CD4-positive, alpha-beta T cell treated with Interleukin-6 for 4 hours (primary cell): ENCODE data around the gene TRAK2.
"Not testable (repeated sequence)": the region's sequence is repeated elsewhere in the genome, so short reads cannot be mapped to it uniquely, and the experiment has no call there.

Source experiments
- DNase-seq: peaks from one replicate; pipeline ENCODE4 v3.0.0-alpha.2; 2020; ENCODE audit warnings: mixed read lengths

TRAK2 gene, protein sequence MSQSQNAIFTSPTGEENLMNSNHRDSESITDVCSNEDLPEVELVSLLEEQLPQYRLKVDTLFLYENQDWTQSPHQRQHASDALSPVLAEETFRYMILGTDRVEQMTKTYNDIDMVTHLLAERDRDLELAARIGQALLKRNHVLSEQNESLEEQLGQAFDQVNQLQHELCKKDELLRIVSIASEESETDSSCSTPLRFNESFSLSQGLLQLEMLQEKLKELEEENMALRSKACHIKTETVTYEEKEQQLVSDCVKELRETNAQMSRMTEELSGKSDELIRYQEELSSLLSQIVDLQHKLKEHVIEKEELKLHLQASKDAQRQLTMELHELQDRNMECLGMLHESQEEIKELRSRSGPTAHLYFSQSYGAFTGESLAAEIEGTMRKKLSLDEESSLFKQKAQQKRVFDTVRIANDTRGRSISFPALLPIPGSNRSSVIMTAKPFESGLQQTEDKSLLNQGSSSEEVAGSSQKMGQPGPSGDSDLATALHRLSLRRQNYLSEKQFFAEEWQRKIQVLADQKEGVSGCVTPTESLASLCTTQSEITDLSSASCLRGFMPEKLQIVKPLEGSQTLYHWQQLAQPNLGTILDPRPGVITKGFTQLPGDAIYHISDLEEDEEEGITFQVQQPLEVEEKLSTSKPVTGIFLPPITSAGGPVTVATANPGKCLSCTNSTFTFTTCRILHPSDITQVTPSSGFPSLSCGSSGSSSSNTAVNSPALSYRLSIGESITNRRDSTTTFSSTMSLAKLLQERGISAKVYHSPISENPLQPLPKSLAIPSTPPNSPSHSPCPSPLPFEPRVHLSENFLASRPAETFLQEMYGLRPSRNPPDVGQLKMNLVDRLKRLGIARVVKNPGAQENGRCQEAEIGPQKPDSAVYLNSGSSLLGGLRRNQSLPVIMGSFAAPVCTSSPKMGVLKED

DNA sequence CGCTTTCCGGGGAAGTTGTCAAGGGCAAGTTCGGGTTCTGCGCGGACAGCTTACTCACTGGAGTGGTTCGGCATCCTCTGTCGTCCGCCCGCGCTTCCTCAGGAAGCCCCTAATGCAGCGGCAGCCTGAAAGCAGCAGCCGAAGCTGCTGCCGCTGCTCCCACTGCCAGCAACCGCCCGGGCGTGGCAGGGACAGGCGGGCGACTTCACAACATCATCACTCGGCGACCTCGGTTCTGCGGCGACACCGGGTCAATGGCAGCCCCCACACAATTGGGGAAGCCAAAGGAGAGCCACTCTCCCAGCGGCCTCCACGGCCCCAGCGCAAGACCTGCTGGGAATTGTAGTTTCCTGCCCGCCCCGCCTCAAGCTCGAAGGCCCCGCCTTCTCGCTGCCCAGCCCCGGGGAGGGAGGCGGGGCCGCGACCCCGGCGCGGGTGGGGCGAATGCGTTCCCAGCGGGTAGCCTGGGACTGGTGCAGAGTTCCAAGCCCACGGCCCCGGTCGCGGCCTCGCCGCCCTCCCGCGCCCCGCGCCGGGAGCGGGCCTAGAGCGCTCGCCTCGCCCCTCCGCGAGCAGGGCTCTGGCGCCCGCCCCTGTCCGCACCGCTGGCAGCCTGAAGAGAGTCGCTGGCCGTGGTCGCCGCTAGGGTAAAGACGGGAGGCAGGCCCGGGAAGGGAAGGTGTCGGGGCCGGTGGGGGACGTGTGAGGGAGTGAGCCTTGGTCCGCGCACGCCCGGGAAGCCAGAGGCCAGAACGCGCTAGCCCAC is at the start of gene TRAK2, which contains the start of gene STRADB:
TRAK2 (minus strand) TSS at position 167 of the 766 bp plus-strand sequence. CDS start 30,951 bp downstream, outside the sequence.
STRADB (plus strand) TSS at position 449 of the 766 bp plus-strand sequence. CDS start 3,101 bp downstream, outside the sequence.
- peak; percentile 94 for DNase-seq

DNA sequence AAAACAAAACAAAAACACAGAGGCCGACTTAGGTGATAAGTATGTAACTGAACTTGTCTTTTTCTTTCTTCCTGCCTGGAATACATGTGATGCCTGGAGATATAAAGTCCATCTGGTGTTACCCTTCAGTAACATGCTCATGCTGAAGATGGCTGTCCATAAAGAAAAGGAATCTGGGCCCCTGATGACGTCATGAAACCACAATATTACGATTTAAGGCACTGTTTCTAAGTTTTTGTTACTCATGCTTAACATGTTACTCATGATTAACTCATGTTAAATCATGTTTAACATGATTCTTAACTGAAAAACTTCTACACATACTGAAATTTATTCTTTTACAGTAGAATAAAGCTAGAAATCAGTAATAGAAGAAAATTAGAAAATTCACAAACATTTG is 49.3 kb upstream of the TRAK2 start:
- no peak for DNase-seq

DNA sequence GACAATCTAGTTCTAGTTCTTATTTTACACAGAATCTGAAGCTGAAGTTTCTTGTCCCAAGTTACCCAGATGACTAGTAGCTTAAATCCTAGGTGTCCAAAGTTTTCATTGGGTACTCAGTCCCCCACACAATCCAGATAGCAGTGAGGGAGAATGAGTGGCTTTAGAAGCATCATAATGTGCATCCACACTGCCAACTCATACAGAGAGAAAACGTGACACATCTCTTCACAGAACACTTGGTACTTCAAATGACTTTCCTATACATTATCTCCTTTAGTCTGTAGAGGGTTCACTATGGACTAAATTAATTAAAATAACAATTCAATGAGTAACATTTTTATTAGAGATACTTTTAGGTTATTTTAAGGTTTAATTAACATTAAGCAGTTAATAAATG is 45.5 kb upstream of the TRAK2 start:
- DNase-seq: no peak

DNA sequence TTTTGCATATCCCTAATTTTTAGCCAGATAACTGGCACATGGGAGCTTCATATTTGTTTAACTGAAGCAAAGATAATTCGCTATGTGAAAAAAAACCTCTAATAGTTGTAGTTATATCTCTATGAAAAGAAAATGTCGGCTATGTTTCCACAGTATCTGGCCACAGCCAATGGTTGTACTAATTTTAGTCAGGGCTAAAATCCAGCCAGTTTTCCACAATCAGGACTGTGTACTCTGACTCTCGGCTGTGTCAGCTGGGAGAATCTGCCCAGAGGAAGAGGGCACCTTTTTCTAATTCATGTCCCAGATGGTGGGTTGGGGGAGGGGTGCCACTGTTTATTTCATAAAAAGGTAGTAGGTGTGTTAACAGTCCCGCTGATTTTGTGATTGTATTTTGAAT is 39.0 kb upstream of the TRAK2 start:
- DNase-seq: no peak

DNA sequence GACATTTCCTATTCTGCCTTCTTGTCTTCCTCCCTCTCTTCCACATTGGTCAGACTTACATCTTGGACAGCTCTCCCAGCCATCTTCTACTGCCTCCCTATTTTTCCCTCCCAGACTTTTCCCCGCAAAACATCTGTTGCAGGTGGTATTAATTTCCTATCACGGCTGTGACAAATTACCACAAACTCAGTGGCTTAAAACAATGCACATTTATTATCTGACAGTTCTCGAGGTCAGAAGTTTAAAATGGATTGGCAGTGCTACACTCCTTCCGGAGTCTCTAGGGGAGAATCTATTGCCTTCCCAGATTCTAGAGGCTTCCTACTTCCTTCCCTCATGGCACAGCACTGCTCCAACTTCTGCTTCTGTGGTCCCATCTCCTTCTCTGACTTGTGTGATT is 33.5 kb upstream of the TRAK2 start:
- DNase-seq: no peak

DNA sequence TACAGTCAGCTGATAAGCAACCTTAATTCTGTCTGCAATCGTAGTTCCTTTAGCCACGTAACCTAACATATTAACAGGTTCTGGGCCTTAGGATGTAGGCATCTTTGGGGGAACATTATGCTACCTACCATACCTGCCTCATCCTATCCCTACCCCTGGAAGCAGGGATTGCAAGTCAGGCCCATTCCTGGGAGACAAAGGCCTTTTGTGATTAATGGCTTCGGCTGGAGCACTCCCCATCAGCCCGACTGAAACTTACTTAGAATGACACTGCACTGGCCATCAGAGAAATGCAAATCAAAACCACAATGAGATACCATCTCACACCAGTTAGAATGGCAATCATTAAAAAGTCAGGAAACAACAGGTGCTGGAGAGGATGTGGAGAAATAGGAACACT is 32.5 kb upstream of the TRAK2 start:
- not testable (repeated sequence) for DNase-seq

DNA sequence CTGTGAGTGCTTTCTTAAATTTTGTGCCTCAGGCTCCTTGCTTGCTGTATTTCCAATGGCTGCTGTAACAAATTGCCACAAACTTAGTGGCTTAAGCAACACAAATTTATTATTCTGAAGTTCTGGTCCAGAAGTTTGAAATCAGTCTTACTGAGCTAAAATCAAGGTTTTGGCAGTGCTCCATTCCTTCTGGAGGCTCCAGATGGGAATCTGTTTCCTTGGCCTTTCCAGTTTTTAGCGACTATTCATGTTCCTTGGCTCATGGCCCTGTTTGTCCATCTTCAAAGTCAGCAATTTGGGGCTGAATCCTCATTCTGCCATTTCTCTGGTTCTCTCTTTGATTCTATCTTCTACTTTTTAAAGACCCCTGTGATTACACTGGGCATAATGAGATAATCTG is 32.1 kb upstream of the TRAK2 start:
- no peak for DNase-seq

DNA sequence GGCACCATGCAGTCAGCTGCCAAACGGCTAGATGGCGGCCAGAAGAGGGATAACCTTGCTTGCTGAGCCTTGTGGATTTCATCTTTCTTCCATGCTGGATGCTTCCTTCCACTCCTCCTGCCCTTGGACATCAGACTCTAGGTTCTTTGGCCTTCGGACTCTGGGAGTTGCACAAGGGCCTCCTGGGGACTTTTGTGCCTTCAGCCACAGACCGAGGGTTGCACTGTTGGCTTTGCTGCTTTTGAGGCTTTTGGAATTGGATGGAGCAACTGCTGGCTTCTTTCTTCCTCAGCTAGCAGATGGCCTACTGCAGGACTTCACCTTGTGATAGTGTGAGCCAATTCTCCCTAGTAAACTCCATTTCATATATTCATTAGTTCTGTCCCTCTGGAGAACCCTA is 31.3 kb upstream of the TRAK2 start:
- no peak for DNase-seq

DNA sequence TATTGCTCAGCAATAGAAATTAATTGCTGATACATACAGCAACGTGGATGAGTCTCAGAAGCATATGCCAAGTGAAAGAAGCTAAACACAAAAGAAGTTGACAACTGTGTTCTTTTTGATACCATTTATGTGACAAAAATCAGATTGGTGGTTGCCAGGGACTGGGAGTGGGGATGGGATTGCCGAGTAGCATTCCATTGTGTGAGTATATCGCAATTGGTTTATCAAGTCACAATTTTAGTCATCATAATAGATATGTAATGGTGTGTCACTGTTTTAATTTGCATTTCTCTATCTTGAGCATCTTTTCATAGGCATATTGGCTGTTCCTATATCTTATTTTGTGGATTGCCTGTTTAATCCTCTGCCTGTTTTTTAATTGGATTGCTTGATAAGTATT is 21.2 kb upstream of the TRAK2 start:
- no peak for DNase-seq

DNA sequence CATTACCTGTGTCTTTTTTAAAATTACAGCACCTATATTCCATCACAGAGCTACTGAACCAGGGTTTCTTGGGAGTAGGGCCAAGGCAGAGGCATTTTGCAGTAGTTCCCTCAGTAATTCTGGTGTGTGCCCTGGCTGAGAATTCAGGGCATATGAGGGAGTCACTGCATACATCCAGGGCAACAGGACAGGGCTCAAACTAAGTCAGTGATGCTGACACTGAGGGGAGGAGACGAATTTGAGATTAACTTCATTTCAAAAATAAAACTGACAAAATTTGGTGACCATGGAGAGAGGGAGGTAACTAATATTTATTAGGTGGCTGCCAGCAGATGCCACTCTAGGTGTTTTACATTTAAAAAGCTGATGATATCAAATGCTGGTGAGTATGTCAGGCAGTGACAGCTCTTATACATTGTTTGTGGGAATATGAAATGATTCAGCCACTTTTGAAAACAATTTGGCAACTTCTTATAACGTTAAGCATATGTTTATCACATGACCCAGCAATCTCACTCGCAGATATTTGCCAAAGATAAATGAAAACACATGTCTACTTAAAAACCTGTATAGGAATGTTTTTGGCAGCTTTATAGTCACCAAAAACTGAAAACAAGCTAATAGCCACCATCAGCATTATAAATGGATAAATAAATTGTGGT is 20.6 kb upstream of the TRAK2 start:
- DNase-seq: no peak

DNA sequence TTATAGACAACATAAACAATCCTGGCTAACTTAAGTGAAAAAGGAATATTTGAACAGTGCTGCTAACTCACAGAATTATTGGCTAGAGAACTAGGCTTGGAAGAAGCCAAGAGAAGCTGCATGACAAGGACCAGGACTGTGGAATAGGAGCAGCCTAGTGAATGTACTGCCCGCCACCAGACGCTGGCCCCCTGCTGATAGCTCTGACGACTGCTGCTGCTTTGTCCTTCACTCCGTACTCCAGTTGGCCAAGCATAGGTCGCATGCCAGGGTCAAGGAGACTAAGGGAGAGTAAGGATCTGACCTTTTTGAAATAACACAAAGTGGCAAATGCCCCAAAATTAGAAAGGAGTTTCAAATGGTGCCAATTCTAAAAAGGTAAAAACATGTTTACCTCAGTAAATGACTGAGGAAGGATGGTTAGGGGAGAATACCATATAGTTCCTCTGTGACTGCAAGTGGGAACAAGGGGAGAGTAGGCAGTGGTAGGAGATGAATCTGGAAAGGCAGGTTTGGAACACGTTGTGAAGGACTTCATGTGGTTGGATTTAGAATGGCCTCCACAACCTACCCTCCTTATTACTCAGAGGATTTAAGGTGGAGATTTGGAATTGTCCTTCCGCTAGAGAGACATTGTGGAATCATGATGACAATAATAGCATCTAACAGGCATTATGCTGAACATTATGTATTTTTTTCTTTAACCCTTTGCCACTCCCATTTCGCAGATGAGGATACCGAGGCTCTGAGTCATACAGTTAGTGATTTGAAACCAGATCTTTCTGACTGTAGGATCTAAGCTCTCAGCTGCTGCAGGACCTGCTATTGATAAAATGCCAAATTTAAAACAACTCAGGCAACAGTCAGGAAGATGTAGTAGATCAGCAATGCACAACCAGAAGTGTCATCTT is 19.8 kb upstream of the TRAK2 start:
- no peak for DNase-seq

DNA sequence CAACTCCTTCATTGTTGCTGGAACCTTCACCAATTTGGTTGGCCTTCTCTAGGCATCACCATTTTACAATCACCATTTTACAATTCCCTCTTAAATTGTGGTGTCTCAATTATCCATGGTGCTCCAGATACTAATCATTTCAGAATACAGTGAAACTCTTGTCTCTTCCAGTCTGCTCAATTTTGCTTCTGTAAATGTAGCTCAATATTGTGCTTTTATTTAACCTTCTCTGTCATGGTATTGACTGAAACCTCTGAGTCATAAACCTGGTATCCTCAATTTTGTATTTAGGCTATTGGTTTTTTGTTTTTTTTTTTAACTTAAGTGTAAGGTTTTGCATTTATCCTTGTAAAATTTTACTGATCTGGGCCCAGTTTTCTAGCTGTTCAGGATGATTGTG is 16.4 kb upstream of the TRAK2 start:
- DNase-seq: no peak

DNA sequence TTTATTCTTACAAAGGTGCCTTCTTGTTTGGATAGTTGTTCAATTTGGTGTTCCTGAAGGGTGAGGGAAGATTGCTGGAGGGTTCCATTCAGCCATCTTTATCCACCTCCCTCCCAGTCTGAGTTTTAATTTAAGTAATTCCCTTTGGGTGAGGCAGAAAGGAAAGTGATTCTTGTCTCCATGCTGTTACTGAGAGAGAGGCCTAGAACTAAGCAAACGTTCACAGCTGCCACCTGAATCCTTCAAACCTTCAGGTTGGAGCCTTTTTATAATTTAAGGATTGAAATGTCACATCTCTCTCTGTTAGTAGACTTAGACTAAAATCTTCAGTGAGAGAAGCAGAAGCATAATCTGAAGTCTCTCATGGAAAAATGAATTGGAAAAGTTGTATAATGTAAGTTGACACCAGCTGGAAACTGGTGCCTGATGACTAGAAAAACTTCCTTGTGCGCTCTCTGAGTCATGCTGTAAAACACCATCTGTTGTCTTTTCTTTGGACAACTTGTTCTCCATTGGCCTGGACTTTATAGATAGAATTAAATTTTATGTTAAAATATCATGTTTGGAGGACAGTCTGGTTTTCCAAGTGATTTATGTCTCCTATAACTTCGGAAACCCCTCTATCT is 14.9 kb upstream of the TRAK2 start:
- DNase-seq: no peak

DNA sequence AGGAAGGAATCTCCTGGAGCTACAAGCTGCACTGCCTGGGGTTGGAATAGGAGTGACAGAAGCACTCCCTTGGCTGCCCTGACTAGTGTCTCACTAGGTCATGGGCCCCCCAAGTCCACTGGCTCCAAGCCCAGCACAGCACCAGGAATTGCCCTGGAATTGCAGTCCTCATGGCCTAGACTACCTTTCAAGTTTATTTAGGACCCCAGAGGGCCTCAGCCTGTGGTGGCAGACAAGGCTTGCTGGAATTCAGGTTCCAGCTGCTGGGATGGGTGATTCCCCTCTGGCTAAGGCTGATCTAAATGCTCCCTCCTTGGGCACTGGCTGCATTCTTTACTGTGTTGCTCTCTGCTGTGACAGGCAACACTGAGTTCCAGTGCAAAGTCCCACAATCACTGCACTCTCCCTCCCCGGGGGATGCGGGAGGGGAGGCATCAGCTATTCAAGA is 14.3 kb upstream of the TRAK2 start:
- DNase-seq: no peak

DNA sequence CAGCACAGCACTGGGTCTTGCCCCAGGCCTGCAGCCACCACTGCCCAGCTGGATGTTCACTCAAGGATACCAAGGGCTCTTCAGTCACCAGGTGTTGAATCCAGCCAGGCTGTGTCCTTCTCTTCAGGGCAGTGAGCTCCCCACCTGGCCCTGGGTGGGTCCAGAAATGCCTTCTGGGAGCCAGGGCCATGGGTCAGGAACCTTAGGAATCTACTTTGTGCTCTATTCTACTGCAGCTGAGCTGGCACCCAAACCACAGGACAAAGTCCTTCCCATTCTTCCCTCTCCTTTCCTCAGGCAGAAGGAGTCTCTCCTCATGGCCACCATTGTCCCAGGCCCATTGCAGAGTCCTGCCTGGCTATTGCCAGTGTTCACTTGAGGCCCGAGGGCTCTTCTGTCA is 13.3 kb upstream of the TRAK2 start:
- DNase-seq: no peak

DNA sequence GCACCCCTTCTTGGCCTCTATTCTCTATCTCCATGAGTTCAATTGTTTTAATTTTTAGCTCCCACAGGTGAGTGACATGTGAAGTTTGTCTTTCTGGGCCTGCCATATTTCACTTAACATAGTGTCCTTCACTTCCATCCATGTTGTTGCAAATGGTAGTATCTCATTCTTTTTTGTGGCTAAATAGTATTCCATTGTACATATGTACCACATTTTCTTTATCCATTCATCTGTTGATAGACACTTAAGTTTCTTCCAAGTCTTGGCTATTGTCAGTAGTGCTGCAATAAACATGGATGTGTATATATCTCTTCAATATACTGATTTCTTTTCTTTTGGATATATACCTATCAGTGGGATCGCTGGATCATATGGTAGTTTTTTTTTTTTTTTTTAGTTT is 9.3 kb upstream of the TRAK2 start:
- no peak for DNase-seq

DNA sequence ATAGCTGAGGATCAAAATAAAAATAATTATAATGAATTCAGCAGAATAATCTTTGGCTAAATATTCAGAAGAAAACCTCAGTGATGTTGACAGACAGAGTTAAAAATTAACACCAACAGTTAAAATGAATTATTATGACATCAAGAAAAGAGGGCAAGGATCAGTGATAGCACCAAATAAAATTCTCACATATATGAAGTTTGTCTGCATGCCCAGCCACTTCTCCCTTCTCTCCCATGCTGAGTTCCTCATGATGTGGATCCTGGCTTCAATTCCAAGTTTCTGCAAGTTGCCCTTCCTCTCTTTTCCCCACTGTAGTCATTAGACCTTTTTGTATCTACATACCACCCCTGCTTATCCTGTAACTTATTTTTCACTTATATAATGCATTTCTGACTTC is 7.1 kb upstream of the TRAK2 start:
- no peak for DNase-seq

DNA sequence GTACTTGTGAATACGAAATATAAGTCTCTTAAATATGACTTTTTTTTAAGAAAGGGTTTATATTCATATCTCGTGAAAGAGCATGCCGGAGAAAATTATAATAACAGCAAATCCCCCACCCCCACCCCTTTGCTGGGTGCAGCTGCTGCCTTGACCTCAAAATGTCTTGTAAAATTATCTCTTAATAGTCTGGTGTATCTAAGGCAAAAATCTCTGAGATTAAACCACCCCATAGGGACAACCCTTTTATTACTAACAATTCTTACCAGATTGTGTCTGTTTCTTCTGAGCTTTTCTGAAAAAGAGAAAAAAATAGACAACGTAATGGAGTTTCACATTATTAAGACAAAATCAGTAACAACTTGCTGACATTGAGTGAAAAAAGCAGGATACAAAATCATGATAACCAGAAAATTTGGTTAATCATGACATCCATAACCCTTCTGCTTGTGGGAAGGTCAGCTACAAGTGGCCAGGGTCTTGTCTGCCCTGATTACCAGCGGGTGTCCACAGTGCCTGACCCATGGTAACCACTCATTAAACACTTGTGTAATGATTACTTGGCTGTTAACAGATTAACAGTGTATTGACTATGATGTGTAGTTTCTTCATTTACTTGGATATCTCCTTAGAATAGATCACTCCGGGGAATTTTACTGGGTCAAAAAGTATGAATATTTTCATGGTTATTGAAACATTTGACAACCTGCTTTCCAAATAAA is 1.8 kb upstream of the TRAK2 start:
- DNase-seq: no peak

DNA sequence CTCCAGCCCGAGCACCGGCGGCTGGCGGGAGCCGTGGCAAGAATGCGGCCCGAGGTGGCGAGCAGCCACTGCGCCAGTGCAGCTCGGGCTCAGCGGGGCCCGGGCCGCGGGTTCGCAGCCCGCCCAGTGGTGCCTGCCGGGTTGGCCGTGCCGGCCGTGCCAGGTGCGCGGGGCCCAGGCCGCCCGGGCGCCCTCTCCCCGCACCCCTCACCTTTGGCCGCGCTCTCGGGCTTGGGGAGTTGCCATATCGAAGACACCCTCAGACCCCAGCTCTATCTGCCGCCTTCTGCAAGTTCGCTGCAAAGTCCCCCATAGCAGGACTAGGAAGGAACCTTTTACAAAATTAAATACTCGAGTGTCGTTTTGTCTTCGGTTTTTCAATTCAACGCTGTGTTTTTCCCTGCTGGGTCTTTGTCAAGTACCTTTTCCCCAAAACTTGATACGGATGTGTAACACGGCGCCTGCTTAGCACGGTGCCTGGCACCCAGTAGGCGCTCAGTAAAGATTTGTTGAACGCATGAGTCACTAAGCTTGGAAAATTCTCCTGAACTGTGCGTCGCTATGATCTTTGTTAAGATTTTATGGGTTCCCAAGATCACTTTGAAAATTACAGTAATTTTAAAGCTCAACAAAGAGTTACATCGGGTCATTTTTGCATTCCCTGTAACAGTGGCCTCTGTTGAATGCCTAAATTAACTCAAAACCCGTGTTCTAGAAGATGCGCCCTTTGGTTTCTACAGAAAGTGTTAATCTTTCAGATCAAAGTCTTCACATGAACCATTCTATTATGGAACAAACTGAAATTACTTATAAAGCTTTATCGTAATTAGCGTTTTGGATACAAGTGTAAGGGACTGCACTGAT is 1.0 kb upstream of the TRAK2 start:
- DNase-seq: no peak
